ENCODE results near the gene PAK6.

DNA sequence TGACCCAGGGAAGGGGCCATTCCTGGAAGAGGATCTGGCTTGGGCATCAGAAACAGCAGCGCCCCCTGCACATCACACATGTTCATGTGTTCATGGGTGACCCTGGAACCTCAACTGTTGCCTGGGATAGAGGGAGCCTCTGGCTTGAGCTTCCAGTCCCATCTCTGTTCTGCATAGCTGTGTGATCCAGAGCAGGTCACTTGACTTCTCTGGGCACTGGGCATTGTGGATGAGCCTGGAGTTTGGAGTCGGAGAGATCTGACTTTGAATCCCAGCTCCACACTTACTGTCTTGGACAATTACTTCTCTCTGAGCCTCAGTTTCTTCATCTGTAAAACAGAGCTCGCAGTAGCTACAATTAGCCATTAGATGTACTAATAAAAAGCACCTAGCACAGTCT lies 15.6 kb downstream of the PAK6 start:
- TF ChIP-seq, protein P1, sequence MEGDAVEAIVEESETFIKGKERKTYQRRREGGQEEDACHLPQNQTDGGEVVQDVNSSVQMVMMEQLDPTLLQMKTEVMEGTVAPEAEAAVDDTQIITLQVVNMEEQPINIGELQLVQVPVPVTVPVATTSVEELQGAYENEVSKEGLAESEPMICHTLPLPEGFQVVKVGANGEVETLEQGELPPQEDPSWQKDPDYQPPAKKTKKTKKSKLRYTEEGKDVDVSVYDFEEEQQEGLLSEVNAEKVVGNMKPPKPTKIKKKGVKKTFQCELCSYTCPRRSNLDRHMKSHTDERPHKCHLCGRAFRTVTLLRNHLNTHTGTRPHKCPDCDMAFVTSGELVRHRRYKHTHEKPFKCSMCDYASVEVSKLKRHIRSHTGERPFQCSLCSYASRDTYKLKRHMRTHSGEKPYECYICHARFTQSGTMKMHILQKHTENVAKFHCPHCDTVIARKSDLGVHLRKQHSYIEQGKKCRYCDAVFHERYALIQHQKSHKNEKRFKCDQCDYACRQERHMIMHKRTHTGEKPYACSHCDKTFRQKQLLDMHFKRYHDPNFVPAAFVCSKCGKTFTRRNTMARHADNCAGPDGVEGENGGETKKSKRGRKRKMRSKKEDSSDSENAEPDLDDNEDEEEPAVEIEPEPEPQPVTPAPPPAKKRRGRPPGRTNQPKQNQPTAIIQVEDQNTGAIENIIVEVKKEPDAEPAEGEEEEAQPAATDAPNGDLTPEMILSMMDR (conservative IDR thresholded peaks at IDR 0.05; ENCODE audit: low read depth, low read length): no peak
- TF ChIP-seq EZH2 (IDR thresholded peaks at IDR 0.05; ENCODE audit: borderline replicate concordance, low read depth, low read length, poor library complexity, severe bottlenecking): no peak
